T-cell (primary cell): Measurements from ENCODE around the gene GOLGA2. TPM values are rescaled to one million over a fixed set of nuclear protein-coding genes. Genes with fewer than 3 reads are reported as not detected.

Experiments
- ATAC-seq, 4 experiments: fragments of 200-7000 bp in 3 of 4; fragments of 150-1000 bp in 1 of 4; cut with Tn5 transposase; replicated peaks in 1 of 4; 1 replicate in 3 of 4; 2 replicates in 1 of 4; pipeline ENCODE4 v1.10.0; 2021; ENCODE audit warnings: moderate library complexity in 3 of 4, mild to moderate bottlenecking in 2 of 4, moderate number of reproducible peaks in 1 of 4
- CTCF ChIA-PET, 2 donors: fragments of 300-600 bp; sonication (Branson Sonifier 250); formaldehyde crosslinking; loops; one replicate each; lab custom pipeline; 2022; ENCODE audit warnings: antibody characterized with exemption in 2 of 2; lab: Charles Lee
- POLR2A ChIA-PET, 2 donors: fragments of 300-600 bp; sonication (Branson Sonifier 250); formaldehyde crosslinking; loops; one replicate each; lab custom pipeline; 2022; ENCODE audit warnings: antibody characterized with exemption in 2 of 2; lab: Charles Lee
- DNase-seq, 35 experiments: peaks; one replicate each; pipeline versions ENCODE4 v3.0.0 to v3.0.0-alpha.2; 2013 to 2023
- H3K27ac ChIP-seq: one replicate; pipeline ENCODE4 v1.5.1; 2013; ENCODE audit warnings: low read length
- H3K27me3 ChIP-seq, 2 experiments: replicated peaks in 1 of 2; 1 replicate in 1 of 2; 2 replicates in 1 of 2; pipeline versions ENCODE4 v1.6.1 to v1.7.0; 2013; ENCODE audit warnings: low read length in 1 of 2, mixed read lengths in 1 of 2; ENCODE audit not compliant: control insufficient read depth in 2 of 2, insufficient read depth in 2 of 2; ENCODE audit errors: extremely low read depth in 1 of 2
- H3K36me3 ChIP-seq, 2 donors: 1 replicate in 1 of 2; 2 replicates in 1 of 2; pipeline versions ENCODE4 v1.6.1 to v1.7.0; 2013; ENCODE audit warnings: low read length in 1 of 2; ENCODE audit not compliant: control insufficient read depth in 2 of 2, insufficient read depth in 1 of 2; ENCODE audit errors: extremely low read depth in 1 of 2
- H3K4me1 ChIP-seq, 2 experiments: 1 replicate in 1 of 2; 2 replicates in 1 of 2; pipeline versions ENCODE4 v1.6.1 to v1.7.0; 2013; ENCODE audit warnings: low read length in 2 of 2, mixed read lengths in 1 of 2; ENCODE audit not compliant: insufficient read depth in 2 of 2, control insufficient read depth in 1 of 2; ENCODE audit errors: extremely low read depth in 1 of 2
- H3K4me3 ChIP-seq, 2 donors: 1 replicate in 1 of 2; 2 replicates in 1 of 2; pipeline versions ENCODE4 v1.5.1 to v1.7.0; 2013; ENCODE audit warnings: mild to moderate bottlenecking in 2 of 2, low read length in 1 of 2, moderate library complexity in 1 of 2; ENCODE audit not compliant: control insufficient read depth in 1 of 2; ENCODE audit errors: extremely low read depth in 1 of 2
- H3K9me3 ChIP-seq: 2 replicates; pipeline ENCODE4 v1.7.0; 2013
- H3K27ac Mint-ChIP-seq, 2 donors: one replicate each; pipeline ENCODE4 v1.8.0; 2020 to 2021; ENCODE audit warnings: mild to moderate bottlenecking in 2 of 2, mixed read lengths in 2 of 2
- H3K27me3 Mint-ChIP-seq, 2 donors: one replicate each; pipeline ENCODE4 v1.8.0; 2021 to 2022; ENCODE audit warnings: mixed read lengths in 2 of 2
- H3K36me3 Mint-ChIP-seq: one replicate; pipeline ENCODE4 v1.8.0; 2021; ENCODE audit warnings: mixed read lengths
- H3K4me1 Mint-ChIP-seq, 3 donors: one replicate each; pipeline ENCODE4 v1.8.0; 2020 to 2022; ENCODE audit warnings: mixed read lengths in 3 of 3, mild to moderate bottlenecking in 1 of 3
- H3K4me3 Mint-ChIP-seq, 3 donors: one replicate each; pipeline ENCODE4 v1.8.0; 2020 to 2022; ENCODE audit warnings: mild to moderate bottlenecking in 3 of 3, mixed read lengths in 3 of 3, moderate library complexity in 3 of 3
- H3K9me3 Mint-ChIP-seq, 3 donors: one replicate each; pipeline ENCODE4 v1.8.0; 2020 to 2022; ENCODE audit warnings: mixed read lengths in 3 of 3
- WGBS: methylation state at CpG from one replicate; pipeline ENCODE4 v1.1.5; 2013; ENCODE audit warnings: missing lambda C conversion rate; ENCODE audit not compliant: insufficient coverage; 5-methylcytosine and 5-hydroxymethylcytosine counted together
- total RNA-seq, 35 experiments: library from RNA in 6 of 35; stranded (reverse) in 6 of 35; fragments of 120-200 nt in 1 of 35; gene quantifications; one replicate each; pipeline versions ENCODE4 v1.2.1 to v1.2.4 and lab custom pipeline; 2013 to 2026

Gene GOLGA2
- total RNA-seq, 5 donors from 2014 or later (not counting 1 experiment from before 2014, with no cell fraction given): 49.6 to 71.3 (median 60.5) TPM

DNA sequence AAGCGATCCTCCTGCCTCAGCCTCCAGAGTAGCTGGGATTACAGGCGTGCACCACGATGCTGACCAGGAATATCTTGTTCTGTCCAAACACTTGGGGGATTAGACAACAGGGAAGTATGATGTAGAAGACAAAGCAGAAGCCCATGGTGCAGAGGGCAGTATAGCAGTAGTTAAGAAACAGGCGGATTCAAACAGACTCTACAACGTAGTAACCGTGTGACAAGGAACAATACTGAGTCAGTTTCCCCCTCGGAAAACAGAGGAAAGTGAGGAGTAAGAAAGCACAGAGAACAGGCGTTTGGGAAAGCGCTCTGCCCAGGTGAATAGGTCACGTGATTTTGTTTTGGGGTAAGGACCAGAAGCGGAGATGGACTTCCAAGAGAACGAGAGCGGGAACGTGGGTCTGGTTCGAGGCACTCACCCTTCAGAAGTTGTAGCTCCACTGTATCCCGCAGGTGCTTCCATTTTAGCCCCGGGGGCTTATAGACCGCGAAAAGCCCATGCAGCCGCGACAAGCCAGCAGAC is 46.1 kb upstream of the GOLGA2 start:
- Mint-ChIP-seq H3K27ac (peak overlapping the region; percentile 97 to 100), H3K36me3 (peaks cover 15% of the 10 kb centered on the region), H3K4me1 (peaks cover 26 to 42% (median 37%) of the 10 kb centered on the region in 3 donors), H3K27me3 (no peaks in the 10 kb centered on the region), H3K9me3 (no peaks in the 10 kb centered on the region), H3K4me3 (peak overlapping the region; percentile 90 to 97 (median 95))
- H3K27me3 ChIP-seq: no peaks in the 10 kb centered on the region
- no peak for ATAC-seq
- POLR2A ChIA-PET: no interaction called here
- H3K9me3 ChIP-seq: no peaks in the 10 kb centered on the region
- peaks cover 0 to 30% of the 10 kb centered on the region in 2 donors for H3K36me3 ChIP-seq
- H3K4me3 ChIP-seq: peak overlapping the region; percentile 77 to 80
- peak overlapping the region; percentile 83 for H3K27ac ChIP-seq
- CTCF ChIA-PET: no interaction called here
- 1% methylated on average over 21 of the region's 21 CpGs for WGBS
- H3K4me1 ChIP-seq: peaks cover 8 to 37% of the 10 kb centered on the region in 2 experiments
- no peak for DNase-seq

DNA sequence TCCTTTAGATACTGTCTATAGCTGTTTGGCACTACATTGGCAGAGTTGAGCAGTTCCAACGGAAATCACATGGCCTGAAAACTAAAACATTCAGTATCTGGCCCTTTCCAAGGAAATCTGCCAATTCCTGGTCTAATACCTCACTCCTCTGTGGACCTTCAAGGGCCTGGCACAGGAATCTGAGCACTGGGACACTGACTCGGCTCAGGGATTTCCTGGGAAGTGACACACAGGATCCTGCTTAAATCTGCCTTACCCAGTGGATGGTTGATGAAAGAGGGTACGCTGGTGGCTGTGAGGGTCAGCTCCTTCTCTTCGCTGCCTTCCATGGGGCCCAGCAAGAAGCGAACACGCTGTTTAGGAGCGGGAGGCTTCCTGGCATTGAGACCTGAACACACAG is 45.5 kb upstream of the GOLGA2 start:
- H3K36me3 ChIP-seq: peaks cover 3 to 33% of the 10 kb centered on the region in 2 donors
- no peak for DNase-seq
- peaks cover 8 to 37% of the 10 kb centered on the region in 2 experiments for H3K4me1 ChIP-seq
- H3K27me3 Mint-ChIP-seq: no peaks in the 10 kb centered on the region
- H3K27ac Mint-ChIP-seq: peak overlapping the region in 1 of 2 donors; percentile 39
- no peak overlapping the region for H3K27ac ChIP-seq
- H3K9me3 ChIP-seq: no peaks in the 10 kb centered on the region
- peak overlapping the region; percentile 77 to 80 for H3K4me3 ChIP-seq
- no peaks in the 10 kb centered on the region for H3K27me3 ChIP-seq
- ChIA-PET POLR2A (interaction anchor here in 1 of 2 donors (0.5 kb wide), 1 partner anchor 21 kb away, joined by 5 read pairs; no protein-coding TSS in a partner anchor), CTCF (no interaction called here)
- H3K36me3 Mint-ChIP-seq: peaks cover 18% of the 10 kb centered on the region
- ATAC-seq: no peak
- 83% methylated on average over 1 of the region's 7 CpGs for WGBS
- H3K9me3 Mint-ChIP-seq: no peaks in the 10 kb centered on the region
- H3K4me1 Mint-ChIP-seq: peaks cover 26 to 42% (median 37%) of the 10 kb centered on the region in 3 donors
- H3K4me3 Mint-ChIP-seq: peak overlapping the region; percentile 90 to 97 (median 95)

DNA sequence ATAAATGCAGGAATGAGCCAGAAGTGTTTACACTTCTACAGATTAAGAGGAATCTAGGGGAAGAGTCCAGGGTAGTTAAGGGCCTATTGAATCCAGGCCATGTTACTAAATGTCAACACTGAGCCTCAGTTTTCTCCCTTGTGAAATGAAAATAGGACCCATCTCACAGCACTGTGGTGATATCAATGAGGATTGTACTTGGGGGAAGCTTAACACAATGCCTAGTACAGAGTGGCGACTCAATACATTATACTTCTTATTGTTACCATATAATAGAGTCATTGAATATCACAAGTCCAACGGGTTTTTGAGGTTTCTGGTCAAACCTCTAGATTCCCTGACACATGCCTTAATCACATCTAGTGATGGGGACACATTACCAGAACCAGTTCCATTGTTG is 41.8 kb upstream of the GOLGA2 start:
- ChIA-PET CTCF (no interaction called here), POLR2A (interaction anchor here in 1 of 2 donors (0.7 kb wide), 1 partner anchor 94 kb away, joined by 7 read pairs; no protein-coding TSS in a partner anchor)
- ATAC-seq: no peak
- peaks cover 5 to 13% of the 10 kb centered on the region in 2 experiments for H3K4me1 ChIP-seq
- H3K27me3 Mint-ChIP-seq: no peaks in the 10 kb centered on the region
- H3K27ac ChIP-seq: no peak overlapping the region
- H3K4me3 ChIP-seq: no peak overlapping the region
- H3K36me3 Mint-ChIP-seq: peaks cover 14% of the 10 kb centered on the region
- no peaks in the 10 kb centered on the region for H3K9me3 Mint-ChIP-seq
- no peak for DNase-seq
- no peak overlapping the region for H3K4me3 Mint-ChIP-seq
- no peaks in the 10 kb centered on the region for H3K27me3 ChIP-seq
- H3K9me3 ChIP-seq: no peaks in the 10 kb centered on the region
- WGBS: 40% methylated on average over 1 of the region's 2 CpGs
- H3K4me1 Mint-ChIP-seq: peaks cover 10 to 14% (median 10%) of the 10 kb centered on the region in 3 donors
- no peak overlapping the region for H3K27ac Mint-ChIP-seq
- H3K36me3 ChIP-seq: peaks cover 4 to 40% of the 10 kb centered on the region in 2 donors

DNA sequence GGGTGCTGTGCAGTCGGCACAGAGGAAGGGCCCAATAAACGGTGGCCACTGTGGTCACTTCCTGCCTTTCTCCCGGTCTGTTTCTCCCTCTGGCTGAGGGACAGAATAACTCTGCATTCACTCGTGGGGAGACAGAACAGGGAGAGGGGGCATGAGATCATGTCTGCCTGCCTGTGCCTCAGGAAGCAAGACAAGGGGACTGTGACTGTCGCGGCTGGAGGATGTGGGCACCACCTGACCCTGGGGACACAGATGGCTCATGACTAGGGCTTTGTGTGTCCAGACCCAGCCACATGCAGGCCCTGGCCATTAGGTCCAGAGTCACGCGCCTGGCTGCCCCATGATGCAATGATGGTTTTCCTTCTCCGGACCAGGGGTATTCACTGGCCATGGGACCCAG is 40.6 kb upstream of the GOLGA2 start:
- Histone ChIP-seq H3K36me3 (peaks cover 4 to 43% of the 10 kb centered on the region in 2 donors), H3K27ac (no peak overlapping the region), H3K4me3 (no peak overlapping the region), H3K4me1 (peaks cover 0 to 7% of the 10 kb centered on the region in 2 experiments), H3K9me3 (no peaks in the 10 kb centered on the region), H3K27me3 (no peaks in the 10 kb centered on the region)
- Mint-ChIP-seq H3K27me3 (no peaks in the 10 kb centered on the region), H3K4me1 (peaks cover 0 to 3% (median under 1%) of the 10 kb centered on the region in 3 donors), H3K36me3 (peaks cover 17% of the 10 kb centered on the region), H3K4me3 (no peak overlapping the region), H3K27ac (no peak overlapping the region), H3K9me3 (no peaks in the 10 kb centered on the region)
- DNase-seq: no peak
- ChIA-PET CTCF (no interaction called here), POLR2A (no interaction called here)
- 76% methylated on average over 6 of the region's 9 CpGs for WGBS
- no peak for ATAC-seq

DNA sequence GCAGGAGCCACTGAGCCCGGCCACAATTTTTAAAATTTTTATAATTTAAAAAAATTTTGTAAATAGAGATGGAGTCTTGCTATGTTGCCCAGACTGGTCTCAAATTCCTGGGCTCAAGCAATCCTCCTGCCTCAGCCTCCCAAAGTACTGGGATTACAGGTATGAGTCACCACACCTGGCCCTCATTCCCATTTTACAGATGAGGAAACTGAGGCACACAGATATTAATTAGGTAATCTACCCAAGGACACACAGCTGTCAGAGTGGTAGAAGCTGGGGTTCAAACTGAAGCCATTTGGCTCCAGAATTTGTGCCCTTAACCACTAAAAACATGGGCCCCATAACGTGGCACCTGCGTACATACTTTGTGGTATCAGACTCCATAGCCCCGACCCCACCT is 38.9 kb upstream of the GOLGA2 start:
- H3K4me3 Mint-ChIP-seq: no peak overlapping the region
- peaks cover 11 to 60% of the 10 kb centered on the region in 2 donors for H3K36me3 ChIP-seq
- H3K27ac ChIP-seq: no peak overlapping the region
- POLR2A ChIA-PET: no interaction called here
- no peak overlapping the region for H3K27ac Mint-ChIP-seq
- no peaks in the 10 kb centered on the region for H3K4me1 Mint-ChIP-seq
- H3K4me1 ChIP-seq: no peaks in the 10 kb centered on the region
- peaks cover 22% of the 10 kb centered on the region for H3K36me3 Mint-ChIP-seq
- no peaks in the 10 kb centered on the region for H3K9me3 Mint-ChIP-seq
- WGBS: 100% methylated on average over 1 of the region's 4 CpGs
- no peaks in the 10 kb centered on the region for H3K27me3 Mint-ChIP-seq
- no peak for DNase-seq
- H3K27me3 ChIP-seq: no peaks in the 10 kb centered on the region
- no peak for ATAC-seq
- H3K9me3 ChIP-seq: no peaks in the 10 kb centered on the region
- CTCF ChIA-PET: interaction anchor here in 1 of 2 donors (0.6 kb wide), 1 partner anchor 28 kb away, joined by 7 read pairs; no protein-coding TSS in a partner anchor
- no peak overlapping the region for H3K4me3 ChIP-seq

DNA sequence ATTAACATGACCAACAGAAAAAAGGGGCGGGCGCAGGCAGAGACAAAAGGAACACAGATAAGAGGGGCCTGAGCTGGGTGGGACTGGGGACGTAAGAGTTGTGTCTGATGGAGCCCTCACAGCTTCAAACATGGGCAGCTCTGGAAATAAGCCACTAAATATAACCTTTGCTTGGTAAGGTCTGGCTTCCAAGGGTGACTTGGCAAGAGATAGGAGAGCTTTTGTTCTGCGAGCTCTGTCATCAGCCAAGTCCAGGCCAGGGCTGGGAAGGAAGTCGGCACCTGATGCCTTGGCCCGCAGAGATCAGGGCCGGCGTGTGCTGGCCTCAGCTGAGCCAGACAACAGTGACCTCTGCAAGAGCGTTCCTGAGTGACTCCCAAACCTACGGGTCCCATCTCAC is 34.7 kb upstream of the GOLGA2 start:
- no peaks in the 10 kb centered on the region for H3K27me3 Mint-ChIP-seq
- H3K4me3 ChIP-seq: no peak overlapping the region
- no peaks in the 10 kb centered on the region for H3K9me3 Mint-ChIP-seq
- H3K36me3 Mint-ChIP-seq: peaks cover 21% of the 10 kb centered on the region
- H3K27me3 ChIP-seq: no peaks in the 10 kb centered on the region
- ChIA-PET CTCF (interaction anchor here in 1 of 2 donors (0.6 kb wide), 1 partner anchor 29 kb away, joined by 5 read pairs; no protein-coding TSS in a partner anchor), POLR2A (no interaction called here)
- H3K4me3 Mint-ChIP-seq: no peak overlapping the region
- no peak overlapping the region for H3K27ac Mint-ChIP-seq
- no peaks in the 10 kb centered on the region for H3K4me1 ChIP-seq
- H3K27ac ChIP-seq: no peak overlapping the region
- no peak for ATAC-seq
- WGBS: 96% methylated on average over 9 of the region's 10 CpGs
- H3K9me3 ChIP-seq: no peaks in the 10 kb centered on the region
- H3K4me1 Mint-ChIP-seq: no peaks in the 10 kb centered on the region
- H3K36me3 ChIP-seq: peaks cover 17 to 47% of the 10 kb centered on the region in 2 donors
- no peak for DNase-seq
